GM12891 (cell line): ENCODE measurements around the gene ROR1.
"Not testable (repeated sequence)": the region's sequence is repeated elsewhere in the genome, so short reads cannot be mapped to it uniquely, and the experiment has no call there.

Experiments used
- POLR2A ChIP-seq: IDR thresholded peaks from 2 replicates; pipeline ENCODE4 v1.6.1; 2011; ENCODE audit warnings: low read depth, low read length, control low read depth
- POLR2AphosphoS5 ChIP-seq: IDR thresholded peaks from 2 replicates; pipeline ENCODE4 v1.6.1; 2011; ENCODE audit warnings: low read depth, low read length, control low read depth
- SPI1 ChIP-seq: IDR thresholded peaks from 2 replicates; pipeline ENCODE4 v1.6.1; 2011; ENCODE audit warnings: low read depth, low read length, control low read depth
- TAF1 ChIP-seq: IDR thresholded peaks from 2 replicates; pipeline ENCODE4 v1.6.1; 2011; ENCODE audit warnings: low read depth, low read length, control low read depth

DNA sequence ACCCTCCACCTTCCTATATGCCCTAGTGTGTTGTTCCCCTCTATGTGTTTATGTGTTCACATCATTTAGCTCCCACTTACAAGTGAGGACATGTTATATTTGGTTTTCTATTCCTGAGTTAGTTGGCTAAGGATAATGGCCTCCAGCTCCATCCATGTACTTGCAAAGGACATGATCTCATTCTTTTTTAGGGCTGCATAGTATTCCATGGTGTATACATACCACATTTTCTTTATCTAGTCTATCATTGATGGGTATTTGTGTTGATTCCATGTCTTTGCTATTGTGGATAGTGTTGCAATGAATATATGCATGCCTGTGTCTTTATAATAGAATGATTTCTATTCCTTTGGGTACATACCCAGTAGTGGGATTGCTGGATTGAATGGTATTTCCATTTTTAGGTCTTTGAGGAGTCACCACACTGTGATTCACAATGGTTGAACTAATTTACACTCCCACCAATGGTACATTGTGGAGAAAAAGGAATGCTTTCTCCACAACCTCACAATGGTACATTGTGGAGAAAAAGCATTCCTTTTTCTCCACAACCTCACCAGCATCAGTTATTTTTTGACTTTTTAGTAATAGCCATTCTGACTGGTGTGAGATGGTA lies 52.5 kb downstream of the ROR1 start:
- TF ChIP-seq POLR2AphosphoS5, POLR2A, TAF1, SPI1: not testable (repeated sequence)
